CD14-positive monocyte (primary cell): Measurements from ENCODE around the gene COL4A2. TPM values are rescaled to one million over a fixed set of nuclear protein-coding genes. Genes with fewer than 3 reads are reported as not detected.

Source experiments
- DNase-seq, 3 donors: peaks; one replicate each; pipeline ENCODE4 v3.0.0-alpha.2; 2011 to 2022
- H2AFZ ChIP-seq: 2 replicates; pipeline ENCODE4 v1.6.0; 2012; ENCODE audit warnings: mild to moderate bottlenecking, low read depth, low read length, inconsistent platforms; ENCODE audit not compliant: insufficient read depth, poor library complexity, severe bottlenecking
- H3K27ac ChIP-seq, 2 donors: 1 replicate in 1 of 2; 2 replicates in 1 of 2; pipeline ENCODE4 v1.5.1; 2012 to 2013; ENCODE audit warnings: low read length in 2 of 2, control low read depth in 1 of 2, inconsistent platforms in 1 of 2, low read depth in 1 of 2, mild to moderate bottlenecking in 1 of 2
- H3K27me3 ChIP-seq, 2 donors: one replicate each; pipeline versions ENCODE4 v1.6.0 to v1.6.1; 2011 to 2013; ENCODE audit warnings: low read length in 2 of 2; ENCODE audit not compliant: control insufficient read depth in 2 of 2, insufficient read depth in 2 of 2
- H3K36me3 ChIP-seq, 2 donors: replicated peaks in 1 of 2; 1 replicate in 1 of 2; 2 replicates in 1 of 2; pipeline versions ENCODE4 v1.5.1 to v1.6.1; 2012 to 2013; ENCODE audit warnings: low read length in 2 of 2, control low read depth in 1 of 2, inconsistent platforms in 1 of 2, mild to moderate bottlenecking in 1 of 2; ENCODE audit not compliant: insufficient read depth in 2 of 2, control insufficient read depth in 1 of 2
- H3K4me1 ChIP-seq, 2 donors: 1 replicate in 1 of 2; 2 replicates in 1 of 2; pipeline versions ENCODE4 v1.5.1 to v1.6.1; 2012 to 2013; ENCODE audit warnings: low read length in 2 of 2, control low read depth in 1 of 2, inconsistent platforms in 1 of 2, mild to moderate bottlenecking in 1 of 2, moderate library complexity in 1 of 2; ENCODE audit not compliant: insufficient read depth in 2 of 2, control insufficient read depth in 1 of 2
- H3K4me2 ChIP-seq: replicated peaks from 2 replicates; pipeline ENCODE3; 2012; ENCODE audit warnings: low read length, moderate library complexity, mild to moderate bottlenecking; ENCODE audit not compliant: poor library complexity, severe bottlenecking; ENCODE audit errors: extremely low read depth
- H3K4me3 ChIP-seq, 3 experiments: fragments of 200-600 bp in 1 of 3; sonication (generic) in 1 of 3; replicated peaks in 1 of 3; 1 replicate in 2 of 3; 2 replicates in 1 of 3; pipeline ENCODE4 v1.5.1; 2011 to 2013; ENCODE audit warnings: low read length in 3 of 3, mild to moderate bottlenecking in 3 of 3, control low read depth in 2 of 3, low read depth in 2 of 3, inconsistent platforms in 1 of 3, moderate library complexity in 1 of 3
- H3K79me2 ChIP-seq: 2 replicates; pipeline ENCODE4 v1.6.0; 2012; ENCODE audit warnings: mild to moderate bottlenecking, control low read depth, inconsistent platforms, low read length, moderate library complexity; ENCODE audit not compliant: insufficient read depth
- H3K9ac ChIP-seq: 2 replicates; pipeline ENCODE4 v1.6.0; 2017; ENCODE audit warnings: low read length, mild to moderate bottlenecking; ENCODE audit not compliant: insufficient read depth, poor library complexity, severe bottlenecking
- H3K9me3 ChIP-seq, 2 donors: replicated peaks in 1 of 2; 1 replicate in 1 of 2; 2 replicates in 1 of 2; pipeline versions ENCODE4 v1.5.1 to v1.6.1; 2012 to 2013; ENCODE audit warnings: low read length in 2 of 2, control low read depth in 1 of 2; ENCODE audit not compliant: control insufficient read depth in 1 of 2, insufficient read depth in 1 of 2
- H4K20me1 ChIP-seq: 2 replicates; pipeline ENCODE4 v1.6.0; 2012; ENCODE audit warnings: mild to moderate bottlenecking, low read length, control low read depth, moderate library complexity; ENCODE audit not compliant: insufficient read depth
- H3K27ac Mint-ChIP-seq, 7 donors: one replicate each; pipeline ENCODE4 v1.8.0; 2020; ENCODE audit warnings: mild to moderate bottlenecking in 7 of 7, mixed read lengths in 7 of 7, moderate library complexity in 6 of 7, inconsistent platforms in 2 of 7
- H3K27me3 Mint-ChIP-seq, 3 donors: one replicate each; pipeline ENCODE4 v1.8.0; 2021 to 2022; ENCODE audit warnings: low read depth in 3 of 3, mild to moderate bottlenecking in 3 of 3, mixed read lengths in 3 of 3, moderate library complexity in 3 of 3, inconsistent platforms in 1 of 3
- H3K36me3 Mint-ChIP-seq, 2 donors: one replicate each; pipeline ENCODE4 v1.8.0; 2020; ENCODE audit warnings: mixed read lengths in 2 of 2, inconsistent platforms in 1 of 2, mild to moderate bottlenecking in 1 of 2
- H3K4me1 Mint-ChIP-seq: one replicate; pipeline ENCODE4 v1.8.0; 2020; ENCODE audit warnings: mild to moderate bottlenecking, mixed read lengths
- H3K4me3 Mint-ChIP-seq, 2 donors: one replicate each; pipeline ENCODE4 v1.8.0; 2020; ENCODE audit warnings: mild to moderate bottlenecking in 2 of 2, mixed read lengths in 2 of 2, moderate library complexity in 1 of 2
- H3K9me3 Mint-ChIP-seq, 7 donors: one replicate each; pipeline ENCODE4 v1.8.0; 2020 to 2022; ENCODE audit warnings: mixed read lengths in 7 of 7, mild to moderate bottlenecking in 6 of 7, moderate library complexity in 6 of 7, inconsistent platforms in 2 of 7
- WGBS: methylation state at CpG from one replicate; pipeline ENCODE4 v1.1.5; 2013; ENCODE audit warnings: missing lambda C conversion rate; ENCODE audit not compliant: insufficient coverage; 5-methylcytosine and 5-hydroxymethylcytosine counted together
- intact Hi-C, 2 donors: fragments of 100-400 bp; cut with micrococcal nuclease; formaldehyde crosslinking; loops; one replicate each; pipeline versions ENCODE4 v1.15.0 to v1.15.1; 2023
- polyA plus RNA-seq, 3 donors: library from polyadenylated mRNA; depleted of rRNA in 1 of 3; unstranded in 2 of 3; stranded (reverse) in 1 of 3; fragments of 300-500 nt in 2 of 3; fragments of >200 nt in 1 of 3; fragmentation: Illumina TruSeq in 2 of 3; gene quantifications; 1 replicate in 2 of 3; 2 replicates in 1 of 3; pipeline ENCODE4 v1.2.3, GENCODE V29; 2012 to 2021
- TF ChIP-seq, protein P1 (sequence below): fragments of 200-600 bp; IDR thresholded peaks from one replicate; pipeline ENCODE4 v1.8.0; 2022; ENCODE audit warnings: antibody characterized with exemption, mild to moderate bottlenecking

Gene COL4A2
- polyA plus RNA-seq, 3 donors = not detected

DNA sequence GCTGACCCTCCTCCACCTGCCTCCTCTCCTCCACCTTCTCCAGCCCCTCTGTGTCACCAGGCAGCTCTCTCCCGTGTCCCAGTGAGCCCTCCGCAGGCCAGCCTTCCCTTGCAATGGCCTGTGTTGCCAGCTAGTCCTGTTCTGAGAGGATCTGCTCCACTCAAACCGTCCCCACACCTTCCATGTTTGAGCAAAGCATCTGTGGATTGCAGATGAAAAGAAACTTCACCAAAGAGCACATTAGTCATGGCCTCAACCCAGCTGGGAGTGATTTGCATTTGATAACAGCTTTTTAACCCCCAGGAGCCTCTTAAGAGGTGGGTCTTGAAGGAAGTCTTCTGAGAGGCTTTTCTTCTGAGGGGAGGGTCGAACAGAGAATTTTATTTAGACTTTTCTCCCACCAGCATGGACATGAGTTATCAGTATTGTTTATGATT is 72.8 kb downstream of the COL4A2 start:
- H3K9me3 ChIP-seq = peaks cover 0 to 5% of the 10 kb centered on the region in 2 donors
- no peaks in the 10 kb centered on the region for H3K4me1 ChIP-seq
- no peak overlapping the region for H3K27ac Mint-ChIP-seq
- no peak overlapping the region for H2AFZ ChIP-seq
- peaks cover 0 to 3% of the 10 kb centered on the region in 2 donors for H3K27me3 ChIP-seq
- no peaks in the 10 kb centered on the region for H3K79me2 ChIP-seq
- H3K4me1 Mint-ChIP-seq = no peaks in the 10 kb centered on the region
- no peak overlapping the region for H3K4me3 ChIP-seq
- H3K36me3 ChIP-seq = no peaks in the 10 kb centered on the region
- H4K20me1 ChIP-seq = no peaks in the 10 kb centered on the region
- no peaks in the 10 kb centered on the region for H3K36me3 Mint-ChIP-seq
- no peak overlapping the region for H3K27ac ChIP-seq
- peaks cover 4 to 12% (median 7%) of the 10 kb centered on the region in 7 donors for H3K9me3 Mint-ChIP-seq
- intact Hi-C loops = no loop called here
- no peak overlapping the region for H3K4me3 Mint-ChIP-seq
- no peak for DNase-seq
- peaks cover 3 to 14% (median 9%) of the 10 kb centered on the region in 3 donors for H3K27me3 Mint-ChIP-seq
- H3K9ac ChIP-seq = no peak overlapping the region
- WGBS = 80% methylated on average over 1 of the region's 4 CpGs
- TF ChIP-seq, protein P1, sequence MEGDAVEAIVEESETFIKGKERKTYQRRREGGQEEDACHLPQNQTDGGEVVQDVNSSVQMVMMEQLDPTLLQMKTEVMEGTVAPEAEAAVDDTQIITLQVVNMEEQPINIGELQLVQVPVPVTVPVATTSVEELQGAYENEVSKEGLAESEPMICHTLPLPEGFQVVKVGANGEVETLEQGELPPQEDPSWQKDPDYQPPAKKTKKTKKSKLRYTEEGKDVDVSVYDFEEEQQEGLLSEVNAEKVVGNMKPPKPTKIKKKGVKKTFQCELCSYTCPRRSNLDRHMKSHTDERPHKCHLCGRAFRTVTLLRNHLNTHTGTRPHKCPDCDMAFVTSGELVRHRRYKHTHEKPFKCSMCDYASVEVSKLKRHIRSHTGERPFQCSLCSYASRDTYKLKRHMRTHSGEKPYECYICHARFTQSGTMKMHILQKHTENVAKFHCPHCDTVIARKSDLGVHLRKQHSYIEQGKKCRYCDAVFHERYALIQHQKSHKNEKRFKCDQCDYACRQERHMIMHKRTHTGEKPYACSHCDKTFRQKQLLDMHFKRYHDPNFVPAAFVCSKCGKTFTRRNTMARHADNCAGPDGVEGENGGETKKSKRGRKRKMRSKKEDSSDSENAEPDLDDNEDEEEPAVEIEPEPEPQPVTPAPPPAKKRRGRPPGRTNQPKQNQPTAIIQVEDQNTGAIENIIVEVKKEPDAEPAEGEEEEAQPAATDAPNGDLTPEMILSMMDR = no peak
- no peak overlapping the region for H3K4me2 ChIP-seq

DNA sequence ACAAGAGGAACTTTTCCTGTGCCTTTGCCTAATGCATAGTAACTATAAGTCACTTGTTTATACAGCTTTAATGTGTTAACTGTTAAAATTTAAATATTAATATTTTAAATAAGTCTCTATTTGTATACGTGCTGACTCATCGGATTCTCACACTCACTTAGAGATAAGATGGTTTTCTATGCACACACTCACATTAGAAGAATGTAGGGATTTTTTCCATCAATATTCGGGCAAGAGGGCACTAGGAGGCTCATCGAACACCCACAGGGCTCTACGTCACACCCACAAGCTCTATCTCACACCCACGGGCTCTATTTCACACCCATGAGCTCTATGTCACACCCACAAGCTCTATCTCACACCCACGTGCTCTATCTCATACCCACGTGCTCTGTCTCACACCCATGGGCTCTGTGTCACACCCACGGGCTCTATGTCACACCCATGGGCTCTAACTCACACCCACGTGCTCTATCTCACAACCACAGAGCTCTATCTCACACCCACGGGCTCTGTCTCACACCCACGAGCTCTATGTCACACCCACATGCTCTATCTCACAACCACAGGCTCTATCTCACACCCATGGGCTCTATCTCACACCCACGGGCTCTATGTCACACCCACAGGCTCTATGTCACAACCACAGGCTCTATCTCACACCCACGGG is 73.4 kb downstream of the COL4A2 start:
- Mint-ChIP-seq H3K4me1 (no peaks in the 10 kb centered on the region), H3K9me3 (peaks cover 4 to 16% (median 11%) of the 10 kb centered on the region in 7 donors), H3K4me3 (no peak overlapping the region), H3K36me3 (no peaks in the 10 kb centered on the region), H3K27ac (no peak overlapping the region), H3K27me3 (peaks cover 3 to 16% (median 9%) of the 10 kb centered on the region in 3 donors)
- Histone ChIP-seq H3K36me3 (no peaks in the 10 kb centered on the region), H4K20me1 (no peaks in the 10 kb centered on the region), H2AFZ (no peak overlapping the region), H3K4me2 (no peak overlapping the region), H3K9me3 (peaks cover 0 to 11% of the 10 kb centered on the region in 2 donors), H3K9ac (no peak overlapping the region), H3K27me3 (peaks cover 0 to 3% of the 10 kb centered on the region in 2 donors), H3K4me1 (no peaks in the 10 kb centered on the region), H3K27ac (no peak overlapping the region), H3K4me3 (no peak overlapping the region), H3K79me2 (no peaks in the 10 kb centered on the region)
- no peak for DNase-seq
- intact Hi-C loops = no loop called here
- TF ChIP-seq, protein P1 = no peak
- WGBS = 77% methylated on average over 11 of the region's 14 CpGs
